Measurements from ENCODE around the gene GSN. TPM values are rescaled to one million over a fixed set of nuclear protein-coding genes. Genes with fewer than 3 reads are reported as not detected.
A peak's percentile ranks its signal among the peaks of the same experiment; 100 is the strongest.

The GSN gene
- polyA plus RNA-seq, 3 donors from 2014 or later = 199 to 325 (median 226) TPM

DNA sequence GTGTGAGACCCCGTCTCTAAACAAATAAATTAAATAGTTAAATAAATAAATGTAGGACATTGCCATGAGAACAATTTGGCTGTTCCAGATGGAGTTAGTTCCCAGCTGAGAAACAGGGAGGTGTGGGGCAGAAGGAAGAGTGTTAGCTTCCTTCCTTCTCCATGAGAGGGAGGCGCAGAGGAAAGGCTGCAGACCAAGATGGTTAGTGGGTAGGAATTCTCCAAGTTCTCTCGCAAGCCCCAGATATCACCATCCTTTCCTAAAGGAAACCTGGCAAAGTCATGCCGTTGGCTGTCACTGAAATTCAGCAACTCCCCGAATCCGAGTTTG, 33.2 kb upstream of the GSN start:
- no peak for DNase-seq
- no peaks in the 10 kb centered on the region for H3K9me3 Mint-ChIP-seq
- H3K36me3 Mint-ChIP-seq = peaks cover 16 to 39% (median 30%) of the 10 kb centered on the region in 3 donors
- H3K27ac Mint-ChIP-seq = no peak overlapping the region
- peaks cover 0 to 2% (median 0%) of the 10 kb centered on the region in 3 donors for H3K27me3 Mint-ChIP-seq (ENCODE audit: low read depth in 3 of 3)
- no peaks in the 10 kb centered on the region for H3K4me1 Mint-ChIP-seq
- H3K4me3 Mint-ChIP-seq = no peak overlapping the region

- DNase-seq = no peak
- Mint-ChIP-seq H3K27ac (no peak overlapping the region), H3K4me3 (no peak overlapping the region), H3K27me3 (ENCODE audit: low read depth in 3 of 3) (peaks cover 0 to 2% (median 0%) of the 10 kb centered on the region in 3 donors), H3K4me1 (no peaks in the 10 kb centered on the region), H3K9me3 (no peaks in the 10 kb centered on the region), H3K36me3 (peaks cover 20 to 43% (median 33%) of the 10 kb centered on the region in 3 donors)
Measured at GRCh38 chr9:121235512-121235911, 32.5 kb upstream of the GSN start.

DNA sequence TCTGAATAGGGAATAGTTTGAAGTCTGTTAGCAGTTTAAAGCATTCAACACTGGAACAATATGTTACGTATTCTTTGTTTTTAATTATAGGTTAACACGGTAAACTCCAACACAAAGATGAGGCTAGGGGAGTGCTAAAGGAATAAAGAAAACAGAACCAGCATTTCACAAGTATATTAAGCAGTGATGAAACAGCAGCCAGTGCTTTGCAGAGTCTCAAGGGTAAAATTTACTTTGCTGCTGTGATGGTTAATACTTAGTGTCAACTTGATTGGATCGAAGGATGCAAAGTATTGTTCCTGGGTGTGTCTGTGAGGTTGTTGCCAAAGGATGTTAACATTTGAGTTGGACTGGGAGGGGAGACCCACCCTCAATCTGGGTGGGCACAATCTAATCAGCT, 30.0 kb upstream of the GSN start:
- Mint-ChIP-seq H3K9me3 (no peaks in the 10 kb centered on the region), H3K27ac (no peak overlapping the region), H3K27me3 (ENCODE audit: low read depth in 3 of 3) (peaks cover 0 to 2% (median 0%) of the 10 kb centered on the region in 3 donors), H3K4me3 (no peak overlapping the region), H3K4me1 (no peaks in the 10 kb centered on the region), H3K36me3 (peaks cover 10 to 44% (median 28%) of the 10 kb centered on the region in 3 donors)
- DNase-seq = no peak

DNA sequence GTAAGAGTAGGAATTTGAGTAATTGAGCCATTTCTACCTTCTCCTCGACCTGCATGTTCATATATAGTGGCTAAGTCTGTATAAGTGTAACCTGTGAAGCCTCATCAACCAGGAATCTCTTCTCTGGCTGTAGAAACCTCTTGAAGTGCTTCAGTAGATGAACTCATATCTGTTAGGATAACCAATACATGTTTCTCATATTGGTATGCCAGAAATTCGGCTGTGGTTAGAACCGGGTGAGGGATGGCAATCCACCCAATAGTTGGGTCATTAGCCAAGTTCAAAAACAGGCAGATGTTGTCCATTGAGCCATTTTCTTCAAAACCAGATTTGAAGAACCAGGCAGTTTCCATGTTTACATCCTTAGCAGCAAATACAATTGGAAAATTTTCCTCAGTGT, 28.9 kb upstream of the GSN start:
- H3K4me3 Mint-ChIP-seq = no peak overlapping the region
- no peak overlapping the region for H3K27ac Mint-ChIP-seq
- H3K4me1 Mint-ChIP-seq = no peaks in the 10 kb centered on the region
- H3K9me3 Mint-ChIP-seq = peaks cover 0 to 4% (median 3%) of the 10 kb centered on the region in 6 donors
- H3K27me3 Mint-ChIP-seq (ENCODE audit: low read depth in 3 of 3) = peaks cover 0 to 2% (median 0%) of the 10 kb centered on the region in 3 donors
- DNase-seq = no peak
- H3K36me3 Mint-ChIP-seq = peaks cover 18 to 51% (median 31%) of the 10 kb centered on the region in 3 donors

- Mint-ChIP-seq H3K36me3 (peaks cover 22 to 46% (median 32%) of the 10 kb centered on the region in 3 donors), H3K9me3 (peaks cover 0 to 9% (median 4%) of the 10 kb centered on the region in 6 donors), H3K27me3 (ENCODE audit: low read depth in 3 of 3) (peaks cover 0 to 2% (median 0%) of the 10 kb centered on the region in 3 donors), H3K4me1 (no peaks in the 10 kb centered on the region), H3K27ac (no peak overlapping the region), H3K4me3 (no peak overlapping the region)
- no peak for DNase-seq
Measured at GRCh38 chr9:121239851-121240250, 28.1 kb upstream of the GSN start.

DNA sequence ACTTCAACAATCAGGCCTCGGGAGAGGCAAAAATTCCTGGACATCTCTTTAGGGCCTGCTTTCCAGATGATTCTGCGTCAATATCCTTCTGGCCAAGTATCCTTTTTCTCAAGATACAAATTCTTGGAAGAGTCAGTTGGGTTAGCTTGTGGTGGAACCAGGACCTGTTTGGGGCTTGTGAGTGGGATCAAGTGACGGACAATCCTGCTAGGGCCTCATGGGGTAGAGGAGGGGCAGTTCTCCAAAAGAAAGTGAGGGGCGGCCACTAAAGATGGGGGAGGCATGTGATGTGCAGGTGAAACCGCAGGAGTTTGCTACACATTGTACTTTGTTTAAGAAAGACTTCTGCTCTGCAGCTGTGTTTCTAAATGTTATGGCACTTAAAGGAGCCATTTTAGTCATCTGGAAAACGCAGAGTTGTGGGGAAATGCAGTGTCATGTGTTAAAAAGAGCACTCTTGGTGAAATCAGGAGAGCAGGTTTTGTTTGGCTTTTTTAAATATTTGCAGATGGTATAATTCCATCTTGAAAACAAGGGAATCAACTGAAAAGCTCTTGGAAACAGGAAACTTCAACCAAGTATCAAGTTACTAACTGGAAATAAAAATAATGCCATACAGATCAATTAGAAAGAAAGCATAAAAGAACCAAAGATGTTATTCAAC, 27.4 kb upstream of the GSN start:
- Mint-ChIP-seq H3K4me1 (no peaks in the 10 kb centered on the region), H3K9me3 (peaks cover 0 to 9% (median 4%) of the 10 kb centered on the region in 6 donors), H3K27ac (no peak overlapping the region), H3K4me3 (no peak overlapping the region), H3K27me3 (ENCODE audit: low read depth in 3 of 3) (peaks cover 0 to 2% (median 0%) of the 10 kb centered on the region in 3 donors), H3K36me3 (peaks cover 22 to 38% (median 32%) of the 10 kb centered on the region in 3 donors)
- no peak for DNase-seq

GRCh38 chr9:121242219-121242958, 25.6 kb upstream of the GSN start:
- Mint-ChIP-seq H3K9me3 (peaks cover 0 to 9% (median 4%) of the 10 kb centered on the region in 6 donors), H3K36me3 (peaks cover 22 to 35% (median 28%) of the 10 kb centered on the region in 3 donors), H3K4me1 (no peaks in the 10 kb centered on the region), H3K4me3 (no peak overlapping the region), H3K27ac (no peak overlapping the region), H3K27me3 (ENCODE audit: low read depth in 3 of 3) (peaks cover 0 to 2% (median under 1%) of the 10 kb centered on the region in 3 donors)
- DNase-seq = no peak

- H3K27ac Mint-ChIP-seq = no peak overlapping the region
- peaks cover 0 to 2% (median 0%) of the 10 kb centered on the region in 3 donors for H3K27me3 Mint-ChIP-seq (ENCODE audit: low read depth in 3 of 3)
- peaks cover 0 to 9% (median 4%) of the 10 kb centered on the region in 6 donors for H3K9me3 Mint-ChIP-seq
- H3K4me1 Mint-ChIP-seq = no peaks in the 10 kb centered on the region
- H3K36me3 Mint-ChIP-seq = peaks cover 16 to 31% (median 28%) of the 10 kb centered on the region in 3 donors
- DNase-seq = no peak
- no peak overlapping the region for H3K4me3 Mint-ChIP-seq
Measured at GRCh38 chr9:121242959-121243346, 25.0 kb upstream of the GSN start.

DNA sequence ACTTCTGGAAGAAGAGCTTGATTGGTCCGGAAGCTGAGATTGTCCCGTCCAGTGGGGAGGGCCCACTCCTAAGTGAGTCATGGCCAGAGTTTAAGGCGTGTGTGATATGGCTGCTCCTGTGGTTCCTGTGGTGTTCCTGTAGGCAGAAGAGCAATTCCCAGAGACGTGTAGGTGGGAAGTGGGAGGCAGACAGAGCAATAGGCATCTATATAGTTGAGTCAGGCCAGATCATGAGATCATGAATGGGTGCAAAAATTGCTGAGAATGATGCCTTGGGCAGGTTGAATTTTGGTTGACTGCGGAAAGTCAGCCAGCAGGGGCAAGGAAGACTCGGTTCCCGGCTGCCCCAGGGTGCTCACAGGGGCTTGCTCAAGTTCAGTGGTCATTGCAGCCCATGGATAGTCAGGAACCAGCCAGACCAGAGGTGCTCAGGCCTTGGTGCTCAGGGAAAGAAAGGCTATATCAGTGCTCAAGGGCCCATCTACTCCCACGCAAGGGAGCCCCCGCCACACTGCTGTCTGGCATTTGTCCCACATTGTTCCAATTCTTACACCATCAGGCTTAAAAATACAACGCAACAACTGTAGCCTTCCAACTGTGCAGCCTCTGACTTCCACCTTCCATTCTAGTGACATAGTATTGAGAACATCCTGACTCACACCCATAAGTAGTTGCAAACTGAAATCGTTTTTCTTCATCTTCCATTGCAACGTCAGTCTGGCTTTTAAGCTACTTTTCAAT, 21.0 kb upstream of the GSN start:
- Mint-ChIP-seq H3K9me3 (peaks cover 0 to 9% (median 4%) of the 10 kb centered on the region in 6 donors), H3K4me3 (no peak overlapping the region), H3K36me3 (peaks cover 8 to 23% (median 20%) of the 10 kb centered on the region in 3 donors), H3K4me1 (no peaks in the 10 kb centered on the region), H3K27ac (no peak overlapping the region), H3K27me3 (ENCODE audit: low read depth in 3 of 3) (peaks cover 0 to 2% (median 0%) of the 10 kb centered on the region in 3 donors)
- no peak for DNase-seq

GRCh38 chr9:121249563-121249962, 18.4 kb upstream of the GSN start:
- H3K27ac Mint-ChIP-seq = no peak overlapping the region
- no peaks in the 10 kb centered on the region for H3K9me3 Mint-ChIP-seq

GRCh38 chr9:121252104-121252851, 15.7 kb upstream of the GSN start:
- peaks cover 6 to 16% (median 12%) of the 10 kb centered on the region in 3 donors for H3K36me3 Mint-ChIP-seq
- H3K4me3 Mint-ChIP-seq = no peak overlapping the region
- DNase-seq = no peak
- no peak overlapping the region for H3K27ac Mint-ChIP-seq
- peaks cover 0 to 2% (median 0%) of the 10 kb centered on the region in 3 donors for H3K27me3 Mint-ChIP-seq (ENCODE audit: low read depth in 3 of 3)
- H3K4me1 Mint-ChIP-seq = no peaks in the 10 kb centered on the region
- H3K9me3 Mint-ChIP-seq = no peaks in the 10 kb centered on the region

More at GRCh38 chr9:121249563-121249962, 18.4 kb upstream of the GSN start:
- H3K4me3 Mint-ChIP-seq = no peak overlapping the region
- peaks cover 0 to 2% (median 0%) of the 10 kb centered on the region in 3 donors for H3K27me3 Mint-ChIP-seq (ENCODE audit: low read depth in 3 of 3)
- H3K36me3 Mint-ChIP-seq = peaks cover 6 to 21% (median 12%) of the 10 kb centered on the region in 3 donors
- no peak for DNase-seq
- H3K4me1 Mint-ChIP-seq = no peaks in the 10 kb centered on the region

DNA sequence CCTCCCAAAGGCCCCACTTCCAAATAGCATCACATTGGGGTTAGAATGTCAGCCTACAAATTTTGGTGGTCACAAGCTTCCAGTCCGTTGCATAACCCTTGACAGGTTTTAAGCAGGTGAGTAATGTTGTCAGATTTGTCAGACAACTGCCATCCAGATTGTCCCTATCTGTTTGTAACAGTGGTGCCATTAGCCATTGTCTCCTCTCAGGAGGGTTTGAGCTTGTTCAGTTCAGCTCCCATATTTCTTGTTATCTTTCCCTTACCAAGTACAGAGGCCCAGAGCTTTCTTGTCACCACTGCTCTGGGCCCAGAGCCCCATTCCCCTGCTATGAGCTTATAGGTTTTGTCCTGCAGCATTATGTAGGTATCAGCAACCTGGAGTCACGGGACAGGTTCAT, 14.8 kb upstream of the GSN start:
- Mint-ChIP-seq H3K27me3 (ENCODE audit: low read depth in 3 of 3) (no peaks in the 10 kb centered on the region), H3K4me1 (no peaks in the 10 kb centered on the region), H3K27ac (no peak overlapping the region), H3K9me3 (no peaks in the 10 kb centered on the region), H3K4me3 (no peak overlapping the region), H3K36me3 (peaks cover 6 to 20% (median 12%) of the 10 kb centered on the region in 3 donors)
- DNase-seq = no peak

DNA sequence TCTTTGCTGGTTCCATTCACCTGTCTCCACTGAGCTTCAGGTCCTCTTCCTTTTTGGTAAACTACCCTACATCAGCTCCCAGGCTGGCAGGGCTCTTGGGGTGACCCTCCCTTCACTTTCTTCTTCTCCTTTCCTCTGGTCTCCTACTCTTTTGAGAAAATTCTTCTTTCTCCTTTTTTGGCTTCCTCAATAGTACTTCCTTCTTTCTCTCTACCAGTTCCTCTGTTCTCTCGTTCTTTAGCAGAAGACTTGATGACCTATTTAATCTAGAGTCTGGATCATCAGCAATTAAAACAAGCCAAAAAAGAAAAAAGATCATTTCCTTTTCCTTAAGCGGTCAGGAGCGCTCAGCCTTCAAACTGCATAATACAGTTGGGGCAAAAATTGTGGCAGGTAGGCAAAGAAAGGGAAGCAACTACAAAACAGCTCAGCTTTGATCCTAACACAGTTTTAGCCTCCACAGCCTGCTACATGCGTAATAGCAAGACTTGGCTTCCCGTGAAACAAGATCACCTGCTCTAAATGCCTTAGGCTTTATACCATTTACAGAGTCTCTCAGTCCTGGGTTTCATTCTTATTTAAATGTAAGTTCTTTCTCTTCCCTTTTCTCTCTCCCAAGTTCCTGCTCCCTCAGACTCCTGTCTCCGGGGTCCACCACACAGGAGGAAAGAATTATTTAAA, 14.0 kb upstream of the GSN start:
- Mint-ChIP-seq H3K9me3 (no peaks in the 10 kb centered on the region), H3K36me3 (peaks cover 4 to 13% (median 6%) of the 10 kb centered on the region in 3 donors), H3K27ac (peak overlapping the region in 1 of 6 donors; percentile 2), H3K27me3 (ENCODE audit: low read depth in 3 of 3) (peaks cover 0 to 3% (median 0%) of the 10 kb centered on the region in 3 donors), H3K4me3 (no peak overlapping the region), H3K4me1 (no peaks in the 10 kb centered on the region)
- DNase-seq = no peak

All from immature natural killer cell (primary cell).